GM23338 (cell line): ENCODE data around the gene IKBKE.

Experiments
- CTCF ChIP-seq, 2 experiments: fragments of 200-600 bp in 1 of 2; sonication (generic) in 1 of 2; conservative IDR thresholded peaks; 2 replicates each; pipeline versions ENCODE4 v1.5.1 to v1.6.1; 2016 to 2017; ENCODE audit warnings: antibody characterized with exemption in 2 of 2, low read depth in 2 of 2, mild to moderate bottlenecking in 2 of 2, moderate library complexity in 1 of 2
- EZH2 ChIP-seq: fragments of 200-600 bp; sonication (generic); IDR thresholded peaks from one replicate; pipeline ENCODE4 v1.8.0; 2017; ENCODE audit warnings: antibody characterized with exemption, mild to moderate bottlenecking, low read depth; ENCODE audit not compliant: unreplicated experiment
- EZH2phosphoT487 ChIP-seq: fragments of 200-600 bp; sonication (generic); IDR thresholded peaks from one replicate; pipeline ENCODE4 v1.8.1; 2018; ENCODE audit warnings: antibody characterized with exemption; ENCODE audit not compliant: unreplicated experiment
- POLR2AphosphoS5 ChIP-seq: IDR thresholded peaks from 2 replicates; pipeline ENCODE4 v1.6.1; 2016; ENCODE audit warnings: antibody characterized with exemption, low read depth
- REST ChIP-seq: IDR thresholded peaks from one replicate; pipeline ENCODE4 v1.6.1; 2018; ENCODE audit warnings: antibody characterized with exemption; ENCODE audit not compliant: unreplicated experiment

GRCh38 chr1:206477581-206478380 is 7.5 kb downstream of the IKBKE start:
- TF ChIP-seq CTCF (conservative IDR thresholded peaks at IDR 0.05; ENCODE audit: low read depth in 2 of 2) (no peak), EZH2phosphoT487 (no peak), REST (no peak), EZH2 (no peak), POLR2AphosphoS5 (no peak)
